Loucy (cell line): ENCODE measurements around the gene SCD.

Experiments used
- H2AFZ ChIP-seq: fragments of 200-600 bp; sonication (generic); 2 replicates; pipeline ENCODE4 v1.6.0; 2016; ENCODE audit warnings: antibody characterized with exemption, mild to moderate bottlenecking, low read length, moderate library complexity
- H3F3A ChIP-seq: fragments of 200-600 bp; 2 replicates; pipeline ENCODE4 v1.6.0; 2016; ENCODE audit warnings: antibody characterized with exemption, low read depth, mild to moderate bottlenecking
- H3K27me3 ChIP-seq: fragments of 200-600 bp; sonication (generic); 2 replicates; pipeline ENCODE4 v1.6.1; 2014; ENCODE audit warnings: low read length, mild to moderate bottlenecking; ENCODE audit not compliant: insufficient read depth, poor library complexity, severe bottlenecking
- H3K36me3 ChIP-seq: fragments of 200-600 bp; sonication (generic); 2 replicates; pipeline ENCODE4 v1.6.1; 2016; ENCODE audit warnings: low read length; ENCODE audit not compliant: insufficient read depth
- H3K4me1 ChIP-seq: fragments of 200-600 bp; sonication (generic); 2 replicates; pipeline ENCODE4 v1.5.1; 2014; ENCODE audit warnings: low read length, mild to moderate bottlenecking; ENCODE audit not compliant: insufficient read depth, poor library complexity, severe bottlenecking
- H3K4me2 ChIP-seq: fragments of 200-600 bp; sonication (generic); 2 replicates; pipeline ENCODE4 v1.6.0; 2014; ENCODE audit warnings: antibody characterized with exemption, low read length, low read depth, mild to moderate bottlenecking; ENCODE audit not compliant: poor library complexity, severe bottlenecking
- H3K4me3 ChIP-seq: fragments of 200-600 bp; sonication (generic); 2 replicates; pipeline ENCODE4 v1.5.1; 2014; ENCODE audit warnings: low read length, mild to moderate bottlenecking, mixed read lengths; ENCODE audit not compliant: poor library complexity, severe bottlenecking
- H3K79me2 ChIP-seq: fragments of 200-600 bp; sonication (generic); 2 replicates; pipeline ENCODE4 v1.6.1; 2014; ENCODE audit warnings: low read length; ENCODE audit not compliant: insufficient read depth
- H3K9ac ChIP-seq: fragments of 200-600 bp; sonication (generic); 2 replicates; pipeline ENCODE4 v1.6.0; 2014; ENCODE audit warnings: mild to moderate bottlenecking, low read depth, low read length, moderate library complexity; ENCODE audit not compliant: poor library complexity, severe bottlenecking
- H3K9me2 ChIP-seq: fragments of 200-600 bp; sonication (generic); replicated peaks from 2 replicates; pipeline ENCODE4 v1.6.1; 2016; ENCODE audit warnings: low read depth, low read length, mixed read lengths
- H3K9me3 ChIP-seq: fragments of 200-600 bp; sonication (generic); 2 replicates; pipeline ENCODE4 v1.6.1; 2014; ENCODE audit warnings: mild to moderate bottlenecking, antibody characterized with exemption, low read length, low read depth; ENCODE audit not compliant: insufficient read depth
- H4K20me1 ChIP-seq: fragments of 200-600 bp; sonication (generic); 2 replicates; pipeline ENCODE4 v1.6.0; 2014; ENCODE audit warnings: antibody characterized with exemption, low read length, mild to moderate bottlenecking; ENCODE audit not compliant: insufficient read depth, poor library complexity, severe bottlenecking
- EZH2phosphoT487 ChIP-seq: fragments of 200-600 bp; IDR thresholded peaks from 2 replicates; pipeline ENCODE4 v1.6.1; 2018; ENCODE audit warnings: antibody characterized with exemption, mild to moderate bottlenecking, moderate library complexity, borderline replicate concordance
- TF ChIP-seq, protein P1 (sequence below): fragments of 200-600 bp; sonication (generic); conservative IDR thresholded peaks from 2 replicates; pipeline ENCODE4 v1.5.1; 2014; ENCODE audit warnings: mild to moderate bottlenecking, antibody characterized with exemption, low read length

The SCD gene

DNA sequence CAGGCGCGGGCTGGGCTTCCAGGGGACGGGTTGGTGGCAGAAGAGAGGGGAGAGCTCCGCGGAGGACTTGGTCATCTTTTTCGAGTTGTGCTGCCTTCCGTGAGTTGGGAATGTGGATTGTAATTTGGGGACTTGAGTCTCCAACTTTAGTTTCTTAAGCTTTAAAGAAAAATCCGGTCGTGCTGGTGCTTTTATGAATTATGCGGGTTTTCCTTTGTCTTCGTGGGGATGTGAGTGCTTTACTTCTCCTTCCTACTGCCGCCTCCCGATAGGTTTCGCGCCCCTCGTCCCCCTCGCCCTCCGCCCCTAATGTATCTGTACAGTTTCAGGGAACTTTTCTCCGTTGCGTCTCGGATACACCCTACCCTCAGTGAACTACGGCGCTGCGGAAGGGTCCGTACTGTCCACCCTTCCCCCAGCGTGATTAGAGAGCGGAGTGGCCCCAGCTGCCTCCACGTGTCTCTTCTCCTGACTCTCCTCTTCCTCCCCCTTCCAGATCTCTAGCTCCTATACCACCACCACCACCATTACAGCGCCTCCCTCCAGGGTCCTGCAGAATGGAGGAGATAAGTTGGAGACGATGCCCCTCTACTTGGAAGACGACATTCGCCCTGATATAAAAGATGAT lies 649 bp downstream of the SCD start:
- peaks cover 75% of the 10 kb centered on the region for H3K79me2 ChIP-seq
- H3K9me3 ChIP-seq, result no peaks in the 10 kb centered on the region
- no peaks in the 10 kb centered on the region for H3K9me2 ChIP-seq
- peaks cover 52% of the 10 kb centered on the region for H3K36me3 ChIP-seq
- H2AFZ ChIP-seq, result no peak overlapping the region
- peaks cover 7% of the 10 kb centered on the region for H3K27me3 ChIP-seq
- H3K9ac ChIP-seq, result peak overlapping the region; percentile 99
- peak overlapping the region; percentile 97 for H3K4me3 ChIP-seq
- H3K4me1 ChIP-seq, result peaks cover 61% of the 10 kb centered on the region
- no peak for TF ChIP-seq EZH2phosphoT487
- TF ChIP-seq, protein P1, sequence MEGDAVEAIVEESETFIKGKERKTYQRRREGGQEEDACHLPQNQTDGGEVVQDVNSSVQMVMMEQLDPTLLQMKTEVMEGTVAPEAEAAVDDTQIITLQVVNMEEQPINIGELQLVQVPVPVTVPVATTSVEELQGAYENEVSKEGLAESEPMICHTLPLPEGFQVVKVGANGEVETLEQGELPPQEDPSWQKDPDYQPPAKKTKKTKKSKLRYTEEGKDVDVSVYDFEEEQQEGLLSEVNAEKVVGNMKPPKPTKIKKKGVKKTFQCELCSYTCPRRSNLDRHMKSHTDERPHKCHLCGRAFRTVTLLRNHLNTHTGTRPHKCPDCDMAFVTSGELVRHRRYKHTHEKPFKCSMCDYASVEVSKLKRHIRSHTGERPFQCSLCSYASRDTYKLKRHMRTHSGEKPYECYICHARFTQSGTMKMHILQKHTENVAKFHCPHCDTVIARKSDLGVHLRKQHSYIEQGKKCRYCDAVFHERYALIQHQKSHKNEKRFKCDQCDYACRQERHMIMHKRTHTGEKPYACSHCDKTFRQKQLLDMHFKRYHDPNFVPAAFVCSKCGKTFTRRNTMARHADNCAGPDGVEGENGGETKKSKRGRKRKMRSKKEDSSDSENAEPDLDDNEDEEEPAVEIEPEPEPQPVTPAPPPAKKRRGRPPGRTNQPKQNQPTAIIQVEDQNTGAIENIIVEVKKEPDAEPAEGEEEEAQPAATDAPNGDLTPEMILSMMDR, result no peak
- H4K20me1 ChIP-seq, result peaks cover 54% of the 10 kb centered on the region
- no peaks in the 10 kb centered on the region for H3F3A ChIP-seq
- H3K4me2 ChIP-seq, result peak overlapping the region; percentile 99

DNA sequence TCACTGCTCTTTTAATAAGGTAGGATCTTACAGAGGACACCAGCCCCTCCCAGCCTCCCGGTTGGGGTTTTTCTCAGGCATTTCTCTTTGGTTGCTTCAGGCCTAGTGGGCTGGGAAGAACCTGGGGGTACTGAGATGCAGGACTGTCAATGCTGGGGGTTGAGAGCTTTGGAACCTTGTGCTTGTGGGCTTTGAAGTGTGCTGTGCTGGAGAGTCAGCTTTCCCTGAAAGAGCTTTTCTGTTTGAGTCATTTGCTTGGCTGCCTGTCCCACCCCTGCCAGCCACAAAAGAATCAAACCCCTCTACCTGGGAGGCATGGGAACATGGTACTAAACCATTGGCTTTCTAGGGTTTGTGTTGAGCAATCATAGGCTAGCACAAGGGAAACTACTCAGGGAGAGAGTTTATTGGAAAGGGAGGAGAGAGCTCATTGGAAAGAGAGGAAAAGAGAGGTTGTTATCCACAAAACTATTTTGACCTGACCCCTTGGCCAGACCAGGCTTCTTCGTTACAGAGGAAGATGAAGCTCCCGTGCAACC lies 1.4 kb downstream of the SCD start:
- Histone ChIP-seq H2AFZ (no peak overlapping the region), H3K27me3 (peaks cover 7% of the 10 kb centered on the region), H3F3A (no peaks in the 10 kb centered on the region), H3K9me2 (no peaks in the 10 kb centered on the region), H3K9ac (peak overlapping the region; percentile 99), H3K9me3 (no peaks in the 10 kb centered on the region), H3K4me1 (peaks cover 67% of the 10 kb centered on the region), H3K4me2 (peak overlapping the region; percentile 99), H3K79me2 (peaks cover 82% of the 10 kb centered on the region), H4K20me1 (peaks cover 62% of the 10 kb centered on the region), H3K36me3 (peaks cover 58% of the 10 kb centered on the region), H3K4me3 (peak overlapping the region; percentile 97)
- TF ChIP-seq, protein P1, result no peak
- no peak for TF ChIP-seq EZH2phosphoT487

DNA sequence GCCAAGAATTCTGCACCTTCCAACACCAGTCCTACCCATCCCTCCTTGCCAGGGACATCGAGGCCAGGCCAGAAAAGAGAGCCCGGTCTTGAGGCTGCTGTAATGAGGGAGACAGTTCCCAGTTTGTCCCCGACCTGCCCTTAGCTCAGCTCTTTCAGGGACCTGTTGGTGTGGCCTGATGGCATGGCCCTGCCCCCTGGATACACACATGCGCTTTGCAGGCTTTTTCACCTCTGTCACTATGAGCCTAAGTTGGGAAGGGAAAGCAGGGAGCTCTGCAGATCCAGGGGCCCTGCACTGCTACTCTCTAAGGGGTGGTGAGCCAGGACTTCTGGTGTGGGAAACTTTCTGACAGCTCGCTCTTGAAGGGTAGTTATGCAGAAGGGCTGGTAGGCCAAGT lies 2.1 kb downstream of the SCD start:
- Histone ChIP-seq H4K20me1 (peaks cover 68% of the 10 kb centered on the region), H3F3A (no peaks in the 10 kb centered on the region), H3K9me2 (no peaks in the 10 kb centered on the region), H3K36me3 (peaks cover 65% of the 10 kb centered on the region), H3K4me3 (peak overlapping the region; percentile 97), H3K27me3 (peaks cover 7% of the 10 kb centered on the region), H2AFZ (no peak overlapping the region), H3K4me1 (peaks cover 73% of the 10 kb centered on the region), H3K4me2 (peak overlapping the region; percentile 99), H3K9me3 (no peaks in the 10 kb centered on the region), H3K9ac (peak overlapping the region; percentile 99), H3K79me2 (peaks cover 89% of the 10 kb centered on the region)
- TF ChIP-seq, protein P1, result no peak
- TF ChIP-seq EZH2phosphoT487, result no peak
